Endothelial cell of coronary artery (primary cell): ENCODE measurements around the gene SMOC2. TPM values are rescaled to one million over a fixed set of nuclear protein-coding genes. Genes with fewer than 3 reads are reported as not detected.

Experiments
- total RNA-seq: library from RNA; depleted of rRNA; stranded (reverse); fragments of >200 nt; gene quantifications from 2 replicates; pipeline ENCODE4 v1.2.3, GENCODE V29; 2014

Gene SMOC2
- not detected in 2 replicates for total RNA-seq

GRCh38 chr6:168440520-168441433, at the start of gene SMOC2:
Gene SMOC2, plus strand, starts transcription at chr6:168441184. Its CDS starts 187 bp downstream, at chr6:168441371.

Other genes starting within 250 kb of the SMOC2 start
- not detected in 2 replicates for gene DACT2, start 121.4 kb upstream of the SMOC2 start, total RNA-seq